Jurkat, Clone E6-1 (cell line): ENCODE measurements around the gene CST9L.
A peak's percentile ranks its signal among the peaks of the same experiment; 100 is the strongest.

Experiments used
- DNase-seq: peaks from one replicate; pipeline ENCODE4 v3.0.0-alpha.2; 2011; ENCODE audit warnings: low read depth, low spot score
- H3K4me3 ChIP-seq: 2 replicates; pipeline ENCODE4 v1.5.1; 2011; ENCODE audit warnings: mild to moderate bottlenecking, low read length, control low read depth, moderate library complexity

Gene CST9L

GRCh38 chr20:23554401-23554800 lies 13.9 kb downstream of the CST9L start:
- no peak overlapping the region for H3K4me3 ChIP-seq
- DNase-seq = no peak

- no peak for DNase-seq
- no peak overlapping the region for H3K4me3 ChIP-seq
Observed at GRCh38 chr20:23551786-23552185, 16.5 kb downstream of the CST9L start.

- no peak overlapping the region for H3K4me3 ChIP-seq
Observed at GRCh38 chr20:23551383-23551782, 16.9 kb downstream of the CST9L start.

GRCh38 chr20:23550227-23550626 lies 18.1 kb downstream of the CST9L start:
- no peak for DNase-seq
- H3K4me3 ChIP-seq = no peak overlapping the region

More at GRCh38 chr20:23551383-23551782, 16.9 kb downstream of the CST9L start:
- DNase-seq = no peak

GRCh38 chr20:23548408-23548807 lies 19.9 kb downstream of the CST9L start:
- H3K4me3 ChIP-seq = no peak overlapping the region
- no peak for DNase-seq

GRCh38 chr20:23547613-23548012 lies 20.7 kb downstream of the CST9L start:
- H3K4me3 ChIP-seq = no peak overlapping the region
- DNase-seq = no peak

- no peak overlapping the region for H3K4me3 ChIP-seq
- no peak for DNase-seq
Observed at GRCh38 chr20:23546435-23547144, 21.7 kb downstream of the CST9L start.

- H3K4me3 ChIP-seq = no peak overlapping the region
- DNase-seq = no peak
Observed at GRCh38 chr20:23544133-23544532, 24.2 kb downstream of the CST9L start.

GRCh38 chr20:23542801-23543200 lies 25.5 kb downstream of the CST9L start:
- no peak overlapping the region for H3K4me3 ChIP-seq
- DNase-seq = no peak

- no peak for DNase-seq
- no peak overlapping the region for H3K4me3 ChIP-seq
Observed at GRCh38 chr20:23541776-23542175, 26.5 kb downstream of the CST9L start.

GRCh38 chr20:23541330-23541729 lies 27.0 kb downstream of the CST9L start:
- DNase-seq = no peak
- no peak overlapping the region for H3K4me3 ChIP-seq

- DNase-seq = no peak
- no peak overlapping the region for H3K4me3 ChIP-seq
Observed at GRCh38 chr20:23540624-23541023, 27.7 kb downstream of the CST9L start.

- no peak overlapping the region for H3K4me3 ChIP-seq
- DNase-seq = no peak
Observed at GRCh38 chr20:23537030-23537429, 31.3 kb downstream of the CST9L start.

GRCh38 chr20:23536328-23536974 lies 31.8 kb downstream of the CST9L start:
- H3K4me3 ChIP-seq = no peak overlapping the region
- DNase-seq = no peak

- H3K4me3 ChIP-seq = no peak overlapping the region
- DNase-seq = no peak
Observed at GRCh38 chr20:23534801-23535593, 33.3 kb downstream of the CST9L start.

- DNase-seq = no peak
- no peak overlapping the region for H3K4me3 ChIP-seq
Observed at GRCh38 chr20:23533161-23533560, 35.1 kb downstream of the CST9L start.

GRCh38 chr20:23532533-23532932 lies 35.8 kb downstream of the CST9L start:
- DNase-seq = no peak
- no peak overlapping the region for H3K4me3 ChIP-seq

- peak; percentile 55 for DNase-seq
- H3K4me3 ChIP-seq = no peak overlapping the region
Observed at GRCh38 chr20:23530937-23531567, 37.2 kb downstream of the CST9L start.

- no peak for DNase-seq
Observed at GRCh38 chr20:23528867-23529431, 39.3 kb downstream of the CST9L start.

More at GRCh38 chr20:23528867-23529431, 39.3 kb downstream of the CST9L start:
- no peak overlapping the region for H3K4me3 ChIP-seq
